ENCODE data around the gene ADAMTS18. TPM values are rescaled to one million over a fixed set of nuclear protein-coding genes. Genes with fewer than 3 reads are reported as not detected.
"Not testable (repeated sequence)": the region's sequence is repeated elsewhere in the genome, so short reads cannot be mapped to it uniquely, and the experiment has no call there.

The ADAMTS18 gene
- total RNA-seq, 1 donor from 2014 or later, result not detected

- no peaks in the 10 kb centered on the region for H3K4me1 ChIP-seq
- TF ChIP-seq, protein P1, sequence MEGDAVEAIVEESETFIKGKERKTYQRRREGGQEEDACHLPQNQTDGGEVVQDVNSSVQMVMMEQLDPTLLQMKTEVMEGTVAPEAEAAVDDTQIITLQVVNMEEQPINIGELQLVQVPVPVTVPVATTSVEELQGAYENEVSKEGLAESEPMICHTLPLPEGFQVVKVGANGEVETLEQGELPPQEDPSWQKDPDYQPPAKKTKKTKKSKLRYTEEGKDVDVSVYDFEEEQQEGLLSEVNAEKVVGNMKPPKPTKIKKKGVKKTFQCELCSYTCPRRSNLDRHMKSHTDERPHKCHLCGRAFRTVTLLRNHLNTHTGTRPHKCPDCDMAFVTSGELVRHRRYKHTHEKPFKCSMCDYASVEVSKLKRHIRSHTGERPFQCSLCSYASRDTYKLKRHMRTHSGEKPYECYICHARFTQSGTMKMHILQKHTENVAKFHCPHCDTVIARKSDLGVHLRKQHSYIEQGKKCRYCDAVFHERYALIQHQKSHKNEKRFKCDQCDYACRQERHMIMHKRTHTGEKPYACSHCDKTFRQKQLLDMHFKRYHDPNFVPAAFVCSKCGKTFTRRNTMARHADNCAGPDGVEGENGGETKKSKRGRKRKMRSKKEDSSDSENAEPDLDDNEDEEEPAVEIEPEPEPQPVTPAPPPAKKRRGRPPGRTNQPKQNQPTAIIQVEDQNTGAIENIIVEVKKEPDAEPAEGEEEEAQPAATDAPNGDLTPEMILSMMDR (IDR thresholded peaks at IDR 0.05), result no peak
- intact Hi-C loops (cut with DNase I), result no loop called here
- H3K27me3 ChIP-seq, result no peaks in the 10 kb centered on the region
- no peak overlapping the region for H3K4me3 ChIP-seq
- H3K36me3 ChIP-seq, result no peaks in the 10 kb centered on the region
- H3K9me3 ChIP-seq, result no peaks in the 10 kb centered on the region
- DNase-seq (ENCODE audit: low spot score in 2 of 2), result no peak
- H3K27ac ChIP-seq, result no peak overlapping the region
Measured at GRCh38 chr16:77469634-77470033, 34.8 kb upstream of the ADAMTS18 start.

- intact Hi-C loops (cut with DNase I), result no loop called here
- Histone ChIP-seq H3K27ac (no peak overlapping the region), H3K36me3 (no peaks in the 10 kb centered on the region), H3K4me3 (no peak overlapping the region), H3K4me1 (no peaks in the 10 kb centered on the region), H3K9me3 (no peaks in the 10 kb centered on the region), H3K27me3 (no peaks in the 10 kb centered on the region)
- DNase-seq (ENCODE audit: low spot score in 2 of 2), result no peak
- TF ChIP-seq, protein P1 (IDR thresholded peaks at IDR 0.05), result no peak
Measured at GRCh38 chr16:77468831-77469230, 34.0 kb upstream of the ADAMTS18 start.

GRCh38 chr16:77467821-77468335 is 33.0 kb upstream of the ADAMTS18 start:
- no peaks in the 10 kb centered on the region for H3K4me1 ChIP-seq
- intact Hi-C loops (cut with DNase I), result no loop called here
- H3K27me3 ChIP-seq, result no peaks in the 10 kb centered on the region
- no peaks in the 10 kb centered on the region for H3K9me3 ChIP-seq
- TF ChIP-seq, protein P1 (IDR thresholded peaks at IDR 0.05), result no peak
- H3K36me3 ChIP-seq, result no peaks in the 10 kb centered on the region
- H3K4me3 ChIP-seq, result no peak overlapping the region
- no peak overlapping the region for H3K27ac ChIP-seq
- no peak for DNase-seq (ENCODE audit: low spot score in 2 of 2)

- intact Hi-C loops (cut with DNase I); H3K4me3 ChIP-seq; H3K27me3 ChIP-seq; H3K27ac ChIP-seq; H3K4me1 ChIP-seq; H3K9me3 ChIP-seq; H3K36me3 ChIP-seq; DNase-seq (ENCODE audit: low spot score in 2 of 2): not testable (repeated sequence)
Measured at GRCh38 chr16:77463659-77464058, 28.8 kb upstream of the ADAMTS18 start.

GRCh38 chr16:77462894-77463293 is 28.1 kb upstream of the ADAMTS18 start:
- Histone ChIP-seq H3K4me1 (no peaks in the 10 kb centered on the region), H3K27me3 (no peaks in the 10 kb centered on the region), H3K36me3 (no peaks in the 10 kb centered on the region), H3K27ac (no peak overlapping the region), H3K9me3 (no peaks in the 10 kb centered on the region), H3K4me3 (no peak overlapping the region)
- DNase-seq (ENCODE audit: low spot score in 2 of 2), result no peak
- intact Hi-C loops (cut with DNase I), result no loop called here
- TF ChIP-seq, protein P1 (IDR thresholded peaks at IDR 0.05), result no peak

DNA sequence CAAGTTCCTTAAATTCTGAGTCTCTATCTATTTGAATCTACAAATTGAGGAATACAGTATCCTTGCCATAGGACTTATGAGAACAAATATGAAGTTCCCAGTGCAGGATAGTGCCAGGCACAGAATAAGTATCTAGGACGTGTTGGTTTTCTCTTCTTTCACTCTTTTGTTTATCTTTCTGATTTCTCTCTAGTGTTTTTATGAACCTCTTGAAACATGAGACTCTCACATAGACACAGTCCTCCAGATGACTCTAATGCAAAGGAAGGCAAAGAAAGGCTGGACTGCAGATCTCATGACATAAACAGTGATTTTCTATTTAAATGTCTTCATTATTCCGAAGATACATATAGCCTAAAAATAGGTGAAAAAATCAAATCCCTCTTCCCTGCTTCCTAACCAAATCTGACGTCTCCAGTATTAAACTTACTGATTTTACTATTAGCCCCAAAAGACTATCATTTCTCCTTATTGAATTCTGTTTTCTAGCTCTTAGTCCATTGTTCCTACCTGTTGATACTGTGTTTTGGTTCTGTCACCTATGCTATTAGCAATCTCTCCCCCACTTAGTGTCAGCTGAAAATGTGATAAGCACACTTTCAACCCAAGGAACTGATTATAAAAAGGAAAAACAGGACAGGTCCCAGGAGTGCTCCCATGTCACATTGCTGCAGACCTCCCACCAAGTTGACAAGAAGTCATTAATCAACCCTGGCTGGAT is 24.9 kb upstream of the ADAMTS18 start:
- H3K36me3 ChIP-seq, result no peaks in the 10 kb centered on the region
- H3K4me3 ChIP-seq, result no peak overlapping the region
- H3K27ac ChIP-seq, result no peak overlapping the region
- H3K27me3 ChIP-seq, result no peaks in the 10 kb centered on the region
- no peaks in the 10 kb centered on the region for H3K4me1 ChIP-seq
- no peak for DNase-seq (ENCODE audit: low spot score in 2 of 2)
- TF ChIP-seq, protein P1 (IDR thresholded peaks at IDR 0.05), result no peak
- intact Hi-C loops (cut with DNase I), result no loop called here
- no peaks in the 10 kb centered on the region for H3K9me3 ChIP-seq

All from ascending aorta (tissue), 2 donors.